Measurements from ENCODE around the gene PMVK.

DNA sequence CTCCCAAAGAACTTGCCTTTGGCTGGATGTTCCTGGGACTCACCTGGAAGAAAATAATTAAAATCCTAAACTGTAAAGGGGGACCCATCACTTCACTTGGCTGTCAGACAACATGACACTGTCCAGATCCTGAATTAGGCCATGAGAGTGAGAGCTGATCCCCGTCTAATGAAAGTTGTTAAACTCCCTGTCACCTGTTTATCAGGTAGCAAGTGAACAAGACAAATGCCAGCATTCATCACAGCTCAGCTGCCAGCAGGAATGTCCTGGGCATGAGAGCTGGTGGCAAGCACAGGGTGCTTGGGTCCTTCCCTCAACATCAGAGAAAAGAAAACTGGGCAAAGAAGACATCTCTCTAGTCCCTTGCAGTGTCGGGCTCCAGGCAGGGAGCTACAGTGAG is 23.8 kb downstream of the PMVK start:
- TF ChIP-seq CTCF (IDR thresholded peaks at IDR 0.05) (no peak), POLR2A (IDR thresholded peaks at IDR 0.05) (no peak)

Data from esophagus squamous epithelium (tissue), 4 donors.